Stimulated activated CD4-positive, alpha-beta T cell treated with anti-CD3 and anti-CD28 coated beads, Interleukin-2, amount 100 ng/mL, for 4 hours (primary cell): ENCODE data around the gene LBP.
"Not testable (repeated sequence)": the region's sequence is repeated elsewhere in the genome, so short reads cannot be mapped to it uniquely, and the experiment has no call there.

Experiments
- DNase-seq: peaks from one replicate; pipeline ENCODE4 v3.0.0-alpha.2; 2020; ENCODE audit warnings: low read depth

Gene LBP

GRCh38 chr20:38320221-38320620 is 26.1 kb upstream of the LBP start:
- DNase-seq, result no peak

GRCh38 chr20:38321959-38322598 is 24.2 kb upstream of the LBP start:
- no peak for DNase-seq

GRCh38 chr20:38324159-38324558 is 22.1 kb upstream of the LBP start:
- DNase-seq, result no peak

- DNase-seq, result no peak
Observed at GRCh38 chr20:38325167-38325566, 21.1 kb upstream of the LBP start.

- DNase-seq, result no peak
Observed at GRCh38 chr20:38325905-38326304, 20.4 kb upstream of the LBP start.

- DNase-seq, result no peak
Observed at GRCh38 chr20:38326309-38326708, 20.0 kb upstream of the LBP start.

GRCh38 chr20:38330638-38331037 is 15.6 kb upstream of the LBP start:
- no peak for DNase-seq

GRCh38 chr20:38331245-38331644 is 15.0 kb upstream of the LBP start:
- no peak for DNase-seq

GRCh38 chr20:38331814-38332213 is 14.5 kb upstream of the LBP start:
- DNase-seq, result no peak

GRCh38 chr20:38334016-38334415 is 12.3 kb upstream of the LBP start:
- no peak for DNase-seq

GRCh38 chr20:38336726-38337125 is 9.6 kb upstream of the LBP start:
- DNase-seq, result no peak

GRCh38 chr20:38337561-38338140 is 8.6 kb upstream of the LBP start:
- no peak for DNase-seq

GRCh38 chr20:38338849-38339520 is 7.3 kb upstream of the LBP start:
- DNase-seq, result no peak

GRCh38 chr20:38339521-38339896 is 6.8 kb upstream of the LBP start:
- DNase-seq, result not testable (repeated sequence)

- DNase-seq, result no peak
Observed at GRCh38 chr20:38339997-38340396, 6.3 kb upstream of the LBP start.

- DNase-seq, result no peak
Observed at GRCh38 chr20:38340693-38341092, 5.6 kb upstream of the LBP start.

- DNase-seq, result no peak
Observed at GRCh38 chr20:38342216-38342615, 4.1 kb upstream of the LBP start.

GRCh38 chr20:38342713-38343310 is 3.5 kb upstream of the LBP start:
- no peak for DNase-seq

GRCh38 chr20:38343311-38344106 is 2.8 kb upstream of the LBP start:
- DNase-seq, result no peak

- no peak for DNase-seq
Observed at GRCh38 chr20:38344107-38344701, 2.1 kb upstream of the LBP start.

- no peak for DNase-seq
Observed at GRCh38 chr20:38345643-38346042, 639 bp upstream of the LBP start.

- DNase-seq, result no peak
Observed at GRCh38 chr20:38346741-38347140, 459 bp downstream of the LBP start.
